Measurements from ENCODE around the gene PCNX3. TPM values are rescaled to one million over a fixed set of nuclear protein-coding genes. Genes with fewer than 3 reads are reported as not detected.

The PCNX3 gene
- total RNA-seq, 1 experiment from 2014 or later = 74.5 TPM

- peaks cover 6% of the 10 kb centered on the region for H3K4me1 ChIP-seq (ENCODE audit: control insufficient read depth, insufficient read depth, low read length)
- no peak for TF ChIP-seq POLR2AphosphoS5 (IDR thresholded peaks at IDR 0.05; ENCODE audit: low read depth, low read length)
- no peak for TF ChIP-seq CTCF (IDR thresholded peaks at IDR 0.05)
- TF ChIP-seq SIN3A (IDR thresholded peaks at IDR 0.05; ENCODE audit: borderline replicate concordance, insufficient read depth, low read depth, low read length) = no peak
- no peak for TF ChIP-seq TCF7L2 (IDR thresholded peaks at IDR 0.05; ENCODE audit: low read depth, low read length)
- TF ChIP-seq REST (IDR thresholded peaks at IDR 0.05; ENCODE audit: insufficient read depth in 1 of 2, low read depth in 2 of 2, low read length in 1 of 2) = no peak
- no peak for DNase-seq (ENCODE audit: low read depth, low spot score)
- in situ Hi-C loops (cut with HindIII; ENCODE audit: low pct_unique_long_range_greater_than_20kb, low sequenced_read_pairs) = no loop called here
- H3K9me3 ChIP-seq (ENCODE audit: control insufficient read depth, insufficient read depth, low read depth, low read length) = no peaks in the 10 kb centered on the region
- H3K36me3 ChIP-seq (ENCODE audit: control insufficient read depth, insufficient read depth, low read length) = no peaks in the 10 kb centered on the region
- POLR2A ChIA-PET = no interaction called here
- BruUV-seq (replicated peaks) = no TSS peak
- H3K27me3 ChIP-seq (ENCODE audit: control insufficient read depth, insufficient read depth, low read length) = no peaks in the 10 kb centered on the region
- ATAC-seq = no peak
- H3K27ac ChIP-seq (ENCODE audit: low read length) = no peak overlapping the region; the same call in 1 of the 2 replicates
- intact Hi-C loops (cut with micrococcal nuclease; ENCODE audit: unreplicated experiment) = no loop called here
- H3K4me3 ChIP-seq (ENCODE audit: low read depth in 2 of 2, low read length in 2 of 2) = no peak overlapping the region
- CTCF ChIA-PET = interaction anchor here (0.6 kb wide), 1 partner anchor 885 kb away, joined by 4 read pairs; no protein-coding TSS in a partner anchor
Observed at GRCh38 chr11:65646288-65646957, 30.8 kb downstream of the PCNX3 start.

GRCh38 chr11:65646958-65647701 lies 31.6 kb downstream of the PCNX3 start:
- Histone ChIP-seq H3K4me3 (ENCODE audit: low read depth in 2 of 2, low read length in 2 of 2) (peak overlapping the region; percentile 36 to 47), H3K4me1 (ENCODE audit: control insufficient read depth, insufficient read depth, low read length) (peaks cover 10% of the 10 kb centered on the region), H3K27me3 (ENCODE audit: control insufficient read depth, insufficient read depth, low read length) (no peaks in the 10 kb centered on the region), H3K36me3 (ENCODE audit: control insufficient read depth, insufficient read depth, low read length) (no peaks in the 10 kb centered on the region), H3K9me3 (ENCODE audit: control insufficient read depth, insufficient read depth, low read depth, low read length) (no peaks in the 10 kb centered on the region), H3K27ac (ENCODE audit: low read length) (peak overlapping the region; percentile 40; the same call in 1 of the 2 replicates)
- BruUV-seq (replicated peaks) = no TSS peak
- DNase-seq (ENCODE audit: low read depth, low spot score) = no peak
- intact Hi-C loops (cut with micrococcal nuclease; ENCODE audit: unreplicated experiment) (no loop called here), in situ Hi-C loops (cut with HindIII; ENCODE audit: low pct_unique_long_range_greater_than_20kb, low sequenced_read_pairs) (no loop called here)
- POLR2A ChIA-PET = interaction anchor here (0.6 kb wide), 1 partner anchor 227 kb away, joined by 3 read pairs; no protein-coding TSS in a partner anchor
- CTCF ChIA-PET = interaction anchor here (0.6 kb wide), 2 partner anchors 25 to 886 kb away, joined by 4 to 6 read pairs; no protein-coding TSS in a partner anchor
- ATAC-seq = peak; percentile 58
- no peak for TF ChIP-seq REST (IDR thresholded peaks at IDR 0.05; ENCODE audit: insufficient read depth in 1 of 2, low read depth in 2 of 2, low read length in 1 of 2)
- TF ChIP-seq SIN3A (IDR thresholded peaks at IDR 0.05; ENCODE audit: borderline replicate concordance, insufficient read depth, low read depth, low read length) = no peak
- no peak for TF ChIP-seq CTCF (IDR thresholded peaks at IDR 0.05)
- peak; percentile 28; the same call in 1 of the 2 replicates for TF ChIP-seq POLR2AphosphoS5 (IDR thresholded peaks at IDR 0.05; ENCODE audit: low read depth, low read length)
- no peak for TF ChIP-seq TCF7L2 (IDR thresholded peaks at IDR 0.05; ENCODE audit: low read depth, low read length)

Measured in Panc1 (cell line).